Endodermal cell (in vitro differentiated cells): ENCODE measurements around the gene CSNK1D. TPM values are rescaled to one million over a fixed set of nuclear protein-coding genes. Genes with fewer than 3 reads are reported as not detected.

Experiments used
- DNase-seq: peaks from one replicate; pipeline ENCODE4 v3.0.0-alpha.2; 2017
- H3K27ac ChIP-seq: 2 replicates; pipeline ENCODE4 v1.5.1; 2013; ENCODE audit warnings: mild to moderate bottlenecking, low read depth, low read length, moderate library complexity
- H3K27me3 ChIP-seq: 2 replicates; pipeline ENCODE4 v1.6.1; 2013; ENCODE audit warnings: mild to moderate bottlenecking, low read length, moderate library complexity; ENCODE audit not compliant: insufficient read depth, control insufficient read depth, poor library complexity, severe bottlenecking
- H3K36me3 ChIP-seq: 2 replicates; pipeline ENCODE4 v1.7.0; 2013; ENCODE audit warnings: mild to moderate bottlenecking, low read length, moderate library complexity; ENCODE audit not compliant: control insufficient read depth, insufficient read depth
- H3K4me1 ChIP-seq: one replicate; pipeline ENCODE4 v1.7.0; 2013; ENCODE audit warnings: low read length; ENCODE audit not compliant: control insufficient read depth, insufficient read depth
- H3K4me3 ChIP-seq: 2 replicates; pipeline ENCODE4 v1.5.1; 2013; ENCODE audit warnings: mild to moderate bottlenecking, low read length, moderate library complexity
- H3K9ac ChIP-seq: 2 replicates; pipeline ENCODE4 v1.6.1; 2013; ENCODE audit warnings: mild to moderate bottlenecking, low read length, moderate library complexity; ENCODE audit not compliant: poor library complexity, severe bottlenecking; ENCODE audit errors: extremely low read depth
- H3K9me3 ChIP-seq: 2 replicates; pipeline ENCODE4 v1.6.1; 2013; ENCODE audit warnings: mild to moderate bottlenecking, low read length, moderate library complexity; ENCODE audit not compliant: control insufficient read depth
- H3K27ac Mint-ChIP-seq: 2 replicates; pipeline ENCODE4 v1.8.0; 2020; ENCODE audit warnings: mixed read lengths
- H3K27me3 Mint-ChIP-seq: 2 replicates; pipeline ENCODE4 v1.8.0; 2021; ENCODE audit warnings: mild to moderate bottlenecking, mixed read lengths; ENCODE audit not compliant: insufficient read depth
- H3K36me3 Mint-ChIP-seq: 2 replicates; pipeline ENCODE4 v1.8.0; 2020; ENCODE audit warnings: low read depth, mixed read lengths
- H3K4me1 Mint-ChIP-seq: 2 replicates; pipeline ENCODE4 v1.8.0; 2020; ENCODE audit warnings: mixed read lengths
- H3K4me3 Mint-ChIP-seq: 2 replicates; pipeline ENCODE4 v1.8.0; 2020; ENCODE audit warnings: mild to moderate bottlenecking, moderate library complexity, mixed read lengths
- H3K9me3 Mint-ChIP-seq: 2 replicates; pipeline ENCODE4 v1.8.0; 2020; ENCODE audit warnings: mild to moderate bottlenecking, mixed read lengths
- CTCF ChIP-seq: fragments of 200-600 bp; sonication (generic); conservative IDR thresholded peaks from 2 replicates; pipeline ENCODE4 v1.5.0; 2021; ENCODE audit warnings: antibody characterized with exemption, mild to moderate bottlenecking
- WGBS, 2 experiments: methylation state at CpG; one replicate each; pipeline versions ENCODE4 v1.1.5 to v1.1.7; 2013; ENCODE audit warnings: missing lambda C conversion rate in 2 of 2, mixed read lengths in 1 of 2; ENCODE audit not compliant: insufficient coverage in 1 of 2, insufficient read length in 1 of 2; 5-methylcytosine and 5-hydroxymethylcytosine counted together
- total RNA-seq, 2 donors: library from RNA; stranded (reverse); fragmentation: NEBNext Ultra II Directional in 1 of 2; extraction: Animal tissue kit (Norgen Biotek cat#: 25700) in 1 of 2; gene quantifications; 2 replicates in 1 of 2; 3 replicates in 1 of 2; pipeline ENCODE4 v1.2.1, GENCODE V29; 2021

CSNK1D gene
- total RNA-seq, 2 donors from 2014 or later = 104 to 143 TPM

DNA sequence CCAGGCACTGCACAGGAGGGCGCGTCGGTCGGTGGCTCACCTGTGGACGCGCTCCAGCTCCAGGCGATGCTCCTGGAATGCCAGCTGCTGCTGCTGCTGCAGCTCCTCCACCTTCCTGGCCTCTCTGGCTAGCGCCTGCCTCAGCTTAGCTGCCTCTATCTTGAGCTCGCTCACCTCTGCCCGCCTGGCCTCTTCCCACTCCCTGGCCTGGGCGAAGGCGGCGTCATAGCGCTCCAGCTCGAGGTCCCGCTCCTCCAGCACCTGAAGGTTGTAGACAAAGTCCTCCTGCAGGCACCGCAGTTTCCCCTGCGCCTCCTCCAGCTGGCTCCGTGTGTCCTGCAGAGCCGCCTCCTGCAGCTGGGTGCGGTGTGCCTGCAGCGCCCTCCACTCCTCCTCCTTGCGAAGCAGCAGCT is 72.0 kb downstream of the CSNK1D start:
- no peak overlapping the region for H3K27ac Mint-ChIP-seq
- no peaks in the 10 kb centered on the region for H3K9me3 Mint-ChIP-seq
- Histone ChIP-seq H3K36me3 (peaks cover 3% of the 10 kb centered on the region), H3K4me3 (no peak overlapping the region), H3K27ac (no peak overlapping the region), H3K4me1 (no peaks in the 10 kb centered on the region), H3K9me3 (no peaks in the 10 kb centered on the region), H3K9ac (no peak overlapping the region), H3K27me3 (no peaks in the 10 kb centered on the region)
- no peak for DNase-seq
- TF ChIP-seq CTCF = no peak
- H3K27me3 Mint-ChIP-seq = no peaks in the 10 kb centered on the region
- H3K4me3 Mint-ChIP-seq = no peak overlapping the region
- H3K4me1 Mint-ChIP-seq = peaks cover 7% of the 10 kb centered on the region
- 91 to 94% methylated on average over 14 to 23 of the region's 23 CpGs for WGBS, 2 experiments
- peaks cover 36% of the 10 kb centered on the region for H3K36me3 Mint-ChIP-seq

DNA sequence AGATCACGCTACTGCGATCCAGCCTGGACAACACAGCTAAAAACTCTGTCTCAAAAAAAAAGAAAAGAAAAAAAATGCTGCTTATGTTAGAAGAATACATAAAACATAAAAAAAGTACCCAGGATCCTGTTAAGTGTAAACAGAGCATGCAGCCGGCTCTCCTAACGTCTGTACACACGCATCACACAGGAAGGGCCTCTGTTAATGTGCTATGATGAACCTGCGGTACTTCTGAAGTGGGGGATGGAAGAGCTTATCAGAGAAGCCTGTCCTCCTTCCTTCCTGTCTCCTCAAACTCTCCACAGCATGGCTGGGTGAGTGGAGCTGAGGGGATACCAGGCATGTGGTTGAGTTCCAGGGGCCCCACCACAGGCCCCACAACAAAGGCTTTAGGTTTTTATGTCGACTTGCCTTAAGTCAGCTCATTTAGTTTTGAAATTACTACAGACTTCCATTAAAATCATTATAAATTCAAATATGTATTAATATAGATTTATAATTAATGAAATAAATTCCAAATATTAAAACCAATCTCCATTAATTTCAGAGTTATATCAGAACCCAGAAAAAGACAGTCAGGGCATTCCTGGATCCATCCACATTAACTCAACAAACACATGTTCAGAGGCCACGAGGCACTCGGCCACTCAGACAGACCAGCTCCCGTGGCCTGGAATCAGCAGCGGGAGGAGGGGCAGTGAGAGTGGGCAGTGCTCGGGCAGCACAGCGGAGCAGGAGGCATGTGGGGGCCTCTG is 72.6 kb downstream of the CSNK1D start:
- no peak overlapping the region for H3K27ac Mint-ChIP-seq
- no peak overlapping the region for H3K27ac ChIP-seq

GRCh38 chr17:82200135-82200534 is 73.4 kb downstream of the CSNK1D start:
- Histone ChIP-seq H3K27ac (no peak overlapping the region), H3K4me1 (no peaks in the 10 kb centered on the region), H3K9ac (no peak overlapping the region), H3K9me3 (no peaks in the 10 kb centered on the region), H3K27me3 (no peaks in the 10 kb centered on the region), H3K4me3 (no peak overlapping the region), H3K36me3 (peaks cover 5% of the 10 kb centered on the region)
- Mint-ChIP-seq H3K27ac (no peak overlapping the region), H3K9me3 (no peaks in the 10 kb centered on the region), H3K4me3 (no peak overlapping the region), H3K4me1 (peaks cover 3% of the 10 kb centered on the region), H3K27me3 (no peaks in the 10 kb centered on the region), H3K36me3 (peaks cover 48% of the 10 kb centered on the region)
- no peak for DNase-seq
- 96 to 97% methylated on average over 13 to 17 of the region's 17 CpGs for WGBS, 2 experiments
- no peak for TF ChIP-seq CTCF

More for the DNA sequence above, 72.6 kb downstream of the CSNK1D start:
- H3K27me3 ChIP-seq = no peaks in the 10 kb centered on the region
- 87 to 90% methylated on average over 5 to 12 of the region's 13 CpGs for WGBS, 2 experiments
- no peaks in the 10 kb centered on the region for H3K27me3 Mint-ChIP-seq
- peaks cover 40% of the 10 kb centered on the region for H3K36me3 Mint-ChIP-seq
- H3K4me1 Mint-ChIP-seq = peaks cover 4% of the 10 kb centered on the region
- TF ChIP-seq CTCF = no peak
- H3K9me3 Mint-ChIP-seq = no peaks in the 10 kb centered on the region
- no peak overlapping the region for H3K4me3 ChIP-seq
- no peaks in the 10 kb centered on the region for H3K4me1 ChIP-seq
- no peak overlapping the region for H3K9ac ChIP-seq
- no peak for DNase-seq
- peaks cover 3% of the 10 kb centered on the region for H3K36me3 ChIP-seq
- H3K4me3 Mint-ChIP-seq = no peak overlapping the region
- H3K9me3 ChIP-seq = no peaks in the 10 kb centered on the region
